Renal cortical epithelial cell (primary cell): ENCODE measurements around the gene RSPO4. TPM values are rescaled to one million over a fixed set of nuclear protein-coding genes. Genes with fewer than 3 reads are reported as not detected.

Experiments
- DNase-seq: peaks from one replicate; pipeline ENCODE4 v3.0.0-alpha.2; 2011; ENCODE audit warnings: low read depth
- total RNA-seq: library from RNA; depleted of rRNA; stranded (reverse); fragments of >200 nt; gene quantifications from 2 replicates; pipeline ENCODE4 v1.2.3, GENCODE V29; 2014

Gene RSPO4
- total RNA-seq, 1 donor from 2014 or later: 0.05 TPM

DNA sequence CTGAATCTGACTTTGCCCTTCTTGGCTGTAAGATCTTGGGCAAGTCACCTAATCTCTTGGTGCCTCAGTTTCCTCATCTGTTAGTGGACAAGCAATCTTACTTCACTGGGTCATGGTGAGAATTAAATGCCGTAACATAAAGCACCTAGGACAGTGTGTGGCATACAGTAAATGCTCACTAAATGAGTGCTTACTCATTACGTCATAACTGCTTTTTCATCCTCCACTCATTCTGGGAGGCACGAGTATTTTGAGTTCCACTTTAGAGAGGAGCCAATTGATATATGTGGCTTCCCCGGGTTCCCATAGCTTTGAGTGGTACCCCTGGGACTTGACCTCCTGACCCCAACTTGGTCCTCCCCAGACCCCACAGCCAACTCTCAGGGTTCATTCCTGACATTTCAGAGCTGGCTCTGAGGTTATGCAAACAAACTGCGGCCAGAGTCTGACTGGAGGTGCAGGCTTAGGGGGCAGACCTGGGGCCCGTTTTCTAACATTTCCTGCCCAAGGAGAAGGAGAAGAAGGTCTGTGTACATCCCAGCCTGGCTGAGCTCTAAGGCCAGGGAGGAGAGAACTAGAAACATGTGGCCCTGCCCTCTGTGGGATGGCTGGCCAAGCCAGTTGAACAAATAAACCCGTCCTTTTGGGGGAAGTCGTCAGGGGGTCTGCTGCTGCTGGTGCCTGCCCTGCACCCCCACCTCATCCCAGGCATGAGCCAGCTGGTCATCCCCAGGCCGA is 91.8 kb downstream of the RSPO4 start:
- DNase-seq: no peak

DNA sequence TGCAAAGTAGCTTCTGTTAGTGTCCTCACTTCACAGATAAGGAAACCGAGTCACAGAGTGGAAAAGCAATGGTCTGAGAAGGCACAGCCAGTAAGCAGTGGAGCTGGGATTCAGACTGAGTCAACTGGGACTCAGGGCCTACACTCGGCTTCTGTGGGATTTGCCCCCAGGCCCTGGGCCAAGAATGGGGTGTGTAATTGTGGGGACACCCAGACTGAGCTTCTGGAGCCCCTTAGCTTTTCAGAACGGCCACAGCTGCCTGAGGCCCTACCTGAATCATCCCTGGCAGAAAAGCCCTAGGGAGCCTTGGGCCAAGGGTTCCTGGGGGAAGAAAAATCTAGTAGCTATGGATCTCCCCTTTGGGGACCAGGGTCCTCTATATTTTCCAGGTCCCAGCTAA is 92.5 kb downstream of the RSPO4 start:
- DNase-seq: no peak

Other genes with a start within 250 kb of the RSPO4 start
- 1.6 and 1.9 TPM in 2 replicates for gene SLC52A3, start 233.8 kb downstream of the RSPO4 start, total RNA-seq
- 3.2 and 3.6 TPM in 2 replicates for gene FAM110A, start 168.6 kb downstream of the RSPO4 start, total RNA-seq
- not detected in 2 replicates for gene ANGPT4, start 86.0 kb downstream of the RSPO4 start, total RNA-seq
- gene PSMF1, start 116.3 kb upstream of the RSPO4 start, total RNA-seq: 41.7 and 68.4 TPM in 2 replicates
- 0.17 and 0.45 TPM in 2 replicates for gene TMEM74B, start 182.7 kb upstream of the RSPO4 start, total RNA-seq
- gene C20orf202, start 201.1 kb upstream of the RSPO4 start, total RNA-seq: 0.10 TPM in 1 of 2 replicates, not detected in the other
- 0.35 TPM in 1 of 2 replicates, not detected in the other for gene RAD21L1, start 223.7 kb upstream of the RSPO4 start, total RNA-seq